Measurements from ENCODE around the gene DNAJC18.
"Not testable (repeated sequence)": the region's sequence is repeated elsewhere in the genome, so short reads cannot be mapped to it uniquely, and the experiment has no call there.

The DNAJC18 gene

GRCh38 chr5:139426203-139426885 is 13.0 kb downstream of the DNAJC18 start:
- no peak for DNase-seq (ENCODE audit: low read depth)

GRCh38 chr5:139425497-139425896 is 13.8 kb downstream of the DNAJC18 start:
- DNase-seq (ENCODE audit: low read depth), result no peak

- DNase-seq (ENCODE audit: low read depth), result peak; percentile 67
Observed at GRCh38 chr5:139422307-139422893, 16.9 kb downstream of the DNAJC18 start.

- DNase-seq (ENCODE audit: low read depth), result no peak
Observed at GRCh38 chr5:139419226-139420192, 19.8 kb downstream of the DNAJC18 start.

- no peak for DNase-seq (ENCODE audit: low read depth)
Observed at GRCh38 chr5:139418793-139419192, 20.5 kb downstream of the DNAJC18 start.

- no peak for DNase-seq (ENCODE audit: low read depth)
Observed at GRCh38 chr5:139417214-139417613, 22.1 kb downstream of the DNAJC18 start.

- no peak for DNase-seq (ENCODE audit: low read depth)
Observed at GRCh38 chr5:139416651-139417050, 22.7 kb downstream of the DNAJC18 start.

GRCh38 chr5:139415869-139416268 is 23.5 kb downstream of the DNAJC18 start:
- no peak for DNase-seq (ENCODE audit: low read depth)

- no peak for DNase-seq (ENCODE audit: low read depth)
Observed at GRCh38 chr5:139415221-139415861, 24.0 kb downstream of the DNAJC18 start.

GRCh38 chr5:139414581-139415130 is 24.7 kb downstream of the DNAJC18 start:
- DNase-seq (ENCODE audit: low read depth), result no peak

GRCh38 chr5:139413963-139414362 is 25.4 kb downstream of the DNAJC18 start:
- DNase-seq (ENCODE audit: low read depth), result no peak

- no peak for DNase-seq (ENCODE audit: low read depth)
Observed at GRCh38 chr5:139413153-139413552, 26.2 kb downstream of the DNAJC18 start.

GRCh38 chr5:139410993-139411828 is 28.1 kb downstream of the DNAJC18 start:
- DNase-seq (ENCODE audit: low read depth), result no peak

GRCh38 chr5:139410121-139410992 is 29.0 kb downstream of the DNAJC18 start:
- DNase-seq (ENCODE audit: low read depth), result no peak

- DNase-seq (ENCODE audit: low read depth), result not testable (repeated sequence)
Observed at GRCh38 chr5:139409116-139409515, 30.2 kb downstream of the DNAJC18 start.

- no peak for DNase-seq (ENCODE audit: low read depth)
Observed at GRCh38 chr5:139408191-139408590, 31.1 kb downstream of the DNAJC18 start.

GRCh38 chr5:139407517-139407916 is 31.8 kb downstream of the DNAJC18 start:
- no peak for DNase-seq (ENCODE audit: low read depth)

- no peak for DNase-seq (ENCODE audit: low read depth)
Observed at GRCh38 chr5:139406963-139407362, 32.4 kb downstream of the DNAJC18 start.

GRCh38 chr5:139404484-139404840 is 34.9 kb downstream of the DNAJC18 start:
- DNase-seq (ENCODE audit: low read depth), result no peak
